Gastrocnemius medialis (tissue), 4 donors: ENCODE results near the gene SAP30BP. TPM values are rescaled to one million over a fixed set of nuclear protein-coding genes. Genes with fewer than 3 reads are reported as not detected.

Experiments used
- ATAC-seq, 2 donors: fragments of 150-250 bp; one replicate each; pipeline ENCODE4 v1.9.1; 2016
- DNase-seq, 2 donors: peaks; one replicate each; pipeline ENCODE4 v3.0.0-alpha.2; 2019
- H3K27ac ChIP-seq, 4 donors: fragments of 200-600 bp; sonication (generic); 1 replicate in 1 of 4; 2 replicates in 3 of 4; pipeline ENCODE4 v1.5.1; 2016 to 2018; ENCODE audit warnings: mild to moderate bottlenecking in 2 of 4, moderate library complexity in 1 of 4
- H3K27me3 ChIP-seq, 3 donors: fragments of 200-600 bp; sonication (generic) in 2 of 3; 1 replicate in 1 of 3; 2 replicates in 2 of 3; pipeline versions ENCODE4 v1.5.1 to v1.6.0; 2016 to 2019; ENCODE audit warnings: mild to moderate bottlenecking in 1 of 3, moderate library complexity in 1 of 3
- H3K36me3 ChIP-seq, 2 donors: fragments of 200-600 bp; sonication (generic) in 1 of 2; one replicate each; pipeline ENCODE4 v1.5.1; 2017 to 2018
- H3K4me1 ChIP-seq, 2 donors: fragments of 200-600 bp; sonication (generic) in 1 of 2; one replicate each; pipeline ENCODE4 v1.5.1; 2016 to 2017; ENCODE audit warnings: mild to moderate bottlenecking in 2 of 2
- H3K4me3 ChIP-seq, 4 donors: fragments of 200-600 bp; sonication (generic) in 3 of 4; 1 replicate in 1 of 4; 2 replicates in 3 of 4; pipeline ENCODE4 v1.5.1; 2016 to 2019; ENCODE audit warnings: mild to moderate bottlenecking in 2 of 4
- H3K9me3 ChIP-seq, 3 donors: fragments of 200-600 bp; sonication (generic) in 2 of 3; 1 replicate in 1 of 3; 2 replicates in 2 of 3; pipeline ENCODE4 v1.5.1; 2016 to 2019
- CTCF ChIP-seq, 5 experiments: fragments of 450-650 bp in 3 of 5; fragments of 200-600 bp in 2 of 5; sonication (generic) in 2 of 5; IDR thresholded peaks in 4 of 5; conservative IDR thresholded peaks in 1 of 5; 1 replicate in 4 of 5; 2 replicates in 1 of 5; pipeline ENCODE4 v1.5.1; 2016 to 2019; ENCODE audit warnings: antibody characterized with exemption in 5 of 5, mild to moderate bottlenecking in 3 of 5, moderate library complexity in 3 of 5
- POLR2A ChIP-seq, 2 donors: fragments of 450-650 bp; IDR thresholded peaks; one replicate each; pipeline ENCODE4 v1.6.1; 2017; ENCODE audit warnings: antibody characterized with exemption in 2 of 2, mild to moderate bottlenecking in 2 of 2, moderate library complexity in 2 of 2
- in situ Hi-C, 4 donors: fragments of 200-750 bp; cut with MboI; loops; one replicate each; pipeline versions ENCODE4 v1.15.0 to v1.8.0; 2017; ENCODE audit warnings: low sequenced_read_pairs in 4 of 4
- intact Hi-C: fragments of 100-400 bp; cut with DNase I; formaldehyde crosslinking; loops from one replicate; pipeline ENCODE4 v1.15.1; 2023; ENCODE audit warnings: low total_unique reads
- total RNA-seq, 4 donors: library from RNA; depleted of rRNA; stranded (reverse); fragments of >200 nt; gene quantifications; one replicate each; pipeline versions ENCODE4 v1.1.0 to v1.2.3, GENCODE V29; 2016

Gene SAP30BP
- total RNA-seq, 4 donors from 2014 or later = 42.0 to 64.0 (median 50.1) TPM

- H3K36me3 ChIP-seq = peaks cover 0 to under 1% of the 10 kb centered on the region in 2 donors
- no peak for TF ChIP-seq CTCF (IDR thresholded peaks at IDR 0.05 in 4 of 5, conservative IDR thresholded peaks at IDR 0.05 in 1 of 5)
- TF ChIP-seq POLR2A (IDR thresholded peaks at IDR 0.05) = no peak
- H3K27me3 ChIP-seq = no peaks in the 10 kb centered on the region
- H3K27ac ChIP-seq = peak overlapping the region; percentile 91 to 95 (median 93)
- in situ Hi-C loops (no loop called here), intact Hi-C loops (loop anchor here (10.0 kb wide), 1 partner anchor 60 kb away; the partner anchor contains the start of gene SMIM5)
- H3K9me3 ChIP-seq = no peaks in the 10 kb centered on the region
- peaks cover 75 to 81% of the 10 kb centered on the region in 2 donors for H3K4me1 ChIP-seq
- H3K4me3 ChIP-seq = no peak overlapping the region
- DNase-seq = no peak
- ATAC-seq = peak; percentile 0 to 11
These were observed 28.1 kb downstream of the SAP30BP start for GRCh38 chr17:75695141-75695829.

GRCh38 chr17:75695830-75696271 lies 28.7 kb downstream of the SAP30BP start:
- in situ Hi-C loops (no loop called here), intact Hi-C loops (loop anchor here (10.0 kb wide), 1 partner anchor 61 kb away; the partner anchor contains the start of gene SMIM5)
- TF ChIP-seq POLR2A (IDR thresholded peaks at IDR 0.05) (peak; percentile 64 to 67), CTCF (IDR thresholded peaks at IDR 0.05 in 4 of 5, conservative IDR thresholded peaks at IDR 0.05 in 1 of 5) (no peak)
- Histone ChIP-seq H3K4me3 (no peak overlapping the region), H3K27me3 (no peaks in the 10 kb centered on the region), H3K9me3 (no peaks in the 10 kb centered on the region), H3K4me1 (peaks cover 80 to 87% of the 10 kb centered on the region in 2 donors), H3K36me3 (peaks cover 0 to 6% of the 10 kb centered on the region in 2 donors), H3K27ac (peak overlapping the region; percentile 91 to 95 (median 93))
- ATAC-seq = peak; percentile 57 to 63
- DNase-seq = peak; percentile 91

- Histone ChIP-seq H3K27ac (peak overlapping the region; percentile 91 to 95 (median 93)), H3K9me3 (no peaks in the 10 kb centered on the region), H3K27me3 (no peaks in the 10 kb centered on the region), H3K36me3 (peaks cover 0 to 25% of the 10 kb centered on the region in 2 donors), H3K4me1 (peaks cover 75 to 81% of the 10 kb centered on the region in 2 donors), H3K4me3 (no peak overlapping the region)
- intact Hi-C loops (loop anchor here (10.0 kb wide), 1 partner anchor 63 kb away; the partner anchor contains the start of gene SMIM5), in situ Hi-C loops (no loop called here)
- ATAC-seq = peak in 1 of 2 donors; percentile 14
- no peak for TF ChIP-seq POLR2A (IDR thresholded peaks at IDR 0.05)
- TF ChIP-seq CTCF (IDR thresholded peaks at IDR 0.05 in 4 of 5, conservative IDR thresholded peaks at IDR 0.05 in 1 of 5) = no peak
- peak in 1 of 2 donors; percentile 62 for DNase-seq
These were observed 30.6 kb downstream of the SAP30BP start for GRCh38 chr17:75697651-75698291.

- H3K36me3 ChIP-seq = peaks cover 0 to 34% of the 10 kb centered on the region in 2 donors
- TF ChIP-seq CTCF (IDR thresholded peaks at IDR 0.05 in 4 of 5, conservative IDR thresholded peaks at IDR 0.05 in 1 of 5) = no peak
- no peak for DNase-seq
- H3K27ac ChIP-seq = peak overlapping the region; percentile 91 to 95 (median 93)
- no peak for ATAC-seq
- H3K4me1 ChIP-seq = peaks cover 68 to 73% of the 10 kb centered on the region in 2 donors
- intact Hi-C loops (loop anchor here (10.0 kb wide), 1 partner anchor 64 kb away; the partner anchor contains the start of gene SMIM5), in situ Hi-C loops (no loop called here)
- H3K4me3 ChIP-seq = no peak overlapping the region
- no peaks in the 10 kb centered on the region for H3K9me3 ChIP-seq
- H3K27me3 ChIP-seq = no peaks in the 10 kb centered on the region
These were observed 31.5 kb downstream of the SAP30BP start for GRCh38 chr17:75698659-75699058.
